Neural cell (in vitro differentiated cells): Measurements from ENCODE around the gene COL3A1. TPM values are rescaled to one million over a fixed set of nuclear protein-coding genes. Genes with fewer than 3 reads are reported as not detected.

ENCODE experiments used
- H2AFZ ChIP-seq: fragments of 200-600, 300-800 bp; sonication (generic), shearing (Covaris generic); 2 replicates; pipeline ENCODE4 v1.6.0; 2014; ENCODE audit warnings: low read depth, mild to moderate bottlenecking, antibody characterized with exemption, low read length, moderate library complexity
- H3F3A ChIP-seq: fragments of 200-600 bp; shearing (Covaris generic); 2 replicates; pipeline ENCODE4 v1.6.1; 2016; ENCODE audit warnings: mild to moderate bottlenecking, moderate library complexity, mixed read lengths, antibody characterized with exemption, low read length; ENCODE audit not compliant: insufficient read depth, poor library complexity, severe bottlenecking
- H3K27ac ChIP-seq: fragments of 200-600, 300-800 bp; sonication (generic), shearing (Covaris generic); 2 replicates; pipeline ENCODE4 v1.5.1; 2014; ENCODE audit warnings: mild to moderate bottlenecking, low read length, moderate library complexity
- H3K27me3 ChIP-seq: fragments of 300-800, 200-600 bp; sonication (generic), shearing (Covaris generic); 2 replicates; pipeline ENCODE4 v1.6.0; 2014; ENCODE audit warnings: mild to moderate bottlenecking, low read depth, low read length, moderate library complexity; ENCODE audit not compliant: insufficient read depth
- H3K36me3 ChIP-seq: fragments of 300-800, 200-600 bp; sonication (generic), shearing (Covaris generic); 2 replicates; pipeline ENCODE4 v1.5.1; 2014; ENCODE audit warnings: mild to moderate bottlenecking, antibody characterized with exemption, low read length, moderate library complexity; ENCODE audit not compliant: insufficient read depth
- H3K4me2 ChIP-seq: fragments of 300-800, 200-600 bp; sonication (generic), shearing (Covaris generic); 2 replicates; pipeline ENCODE4 v1.6.0; 2014; ENCODE audit warnings: mild to moderate bottlenecking, low read length
- H3K4me3 ChIP-seq: fragments of 300-800, 200-600 bp; sonication (generic), shearing (Covaris generic); 2 replicates; pipeline ENCODE4 v1.5.1; 2014; ENCODE audit warnings: mild to moderate bottlenecking, low read length, moderate library complexity
- H3K79me2 ChIP-seq: fragments of 200-600 bp; shearing (Covaris generic); replicated peaks from 2 replicates; pipeline ENCODE4 v1.6.0; 2014; ENCODE audit warnings: mild to moderate bottlenecking, low read length, moderate library complexity; ENCODE audit not compliant: insufficient read depth
- H3K9ac ChIP-seq: fragments of 300-800, 200-600 bp; sonication (generic), shearing (Covaris generic); 2 replicates; pipeline ENCODE4 v1.6.1; 2016; ENCODE audit warnings: mild to moderate bottlenecking, low read length, mixed read lengths
- H3K9me2 ChIP-seq: fragments of 200-600 bp; shearing (Covaris generic); 2 replicates; pipeline ENCODE4 v1.6.1; 2016; ENCODE audit warnings: mild to moderate bottlenecking, low read length, mixed read lengths; ENCODE audit not compliant: insufficient read depth
- H3K9me3 ChIP-seq: fragments of 200-600, 300-800 bp; sonication (generic), shearing (Covaris generic); 2 replicates; pipeline ENCODE4 v1.6.1; 2016; ENCODE audit warnings: mild to moderate bottlenecking, mixed run types, low read length, moderate library complexity, mixed read lengths
- H4K20me1 ChIP-seq: fragments of 200-600 bp; shearing (Covaris generic); 2 replicates; pipeline ENCODE4 v1.6.1; 2016; ENCODE audit warnings: mild to moderate bottlenecking, mixed run types; ENCODE audit not compliant: insufficient read depth
- EP300 ChIP-seq: fragments of 450-650 bp; conservative IDR thresholded peaks from 2 replicates; pipeline ENCODE4 v1.6.1; 2014; ENCODE audit warnings: antibody characterized with exemption, mild to moderate bottlenecking, moderate library complexity; ENCODE audit not compliant: poor library complexity, severe bottlenecking
- EZH2 ChIP-seq: fragments of 200-600, 300-800 bp; shearing (Covaris generic), sonication (generic); IDR thresholded peaks from 2 replicates; pipeline ENCODE4 v1.6.1; 2014; ENCODE audit warnings: antibody characterized with exemption, low read length, borderline replicate concordance, mild to moderate bottlenecking; ENCODE audit not compliant: insufficient read depth, poor library complexity, severe bottlenecking
- MXI1 ChIP-seq: fragments of 450-650 bp; conservative IDR thresholded peaks from 2 replicates; pipeline ENCODE4 v1.6.1; 2014; ENCODE audit warnings: antibody characterized with exemption, mild to moderate bottlenecking; ENCODE audit not compliant: poor library complexity, severe bottlenecking
- POLR2AphosphoS5 ChIP-seq: IDR thresholded peaks from 2 replicates; pipeline ENCODE4 v1.6.1; 2012
- RAD21 ChIP-seq: fragments of 450-650 bp; conservative IDR thresholded peaks from 2 replicates; pipeline ENCODE4 v1.6.1; 2014; ENCODE audit warnings: antibody characterized with exemption, mild to moderate bottlenecking, moderate library complexity
- SMC3 ChIP-seq: fragments of 450-650 bp; conservative IDR thresholded peaks from 2 replicates; pipeline ENCODE4 v1.6.1; 2014; ENCODE audit warnings: antibody characterized with exemption, mild to moderate bottlenecking, moderate library complexity; ENCODE audit not compliant: poor library complexity
- TAF1 ChIP-seq: IDR thresholded peaks from 2 replicates; pipeline ENCODE4 v1.6.1; 2012; ENCODE audit warnings: low read depth
- polyA plus RNA-seq: library from polyadenylated mRNA; depleted of rRNA; stranded (reverse); fragments of >200 nt; gene quantifications from 2 replicates; pipeline ENCODE4 v1.2.3, GENCODE V29; 2014
- TF ChIP-seq, protein P1 (sequence below): fragments of 450-650 bp; IDR thresholded peaks from 2 replicates; pipeline ENCODE4 v1.5.1; 2014; ENCODE audit warnings: antibody characterized with exemption, mild to moderate bottlenecking, moderate library complexity; ENCODE audit not compliant: poor library complexity, severe bottlenecking
- TF ChIP-seq, protein P2 (sequence below): IDR thresholded peaks from 2 replicates; pipeline ENCODE4 v1.6.1; 2012; ENCODE audit warnings: borderline replicate concordance

The COL3A1 gene
- polyA plus RNA-seq, 1 donor from 2014 or later, result 1.3 TPM

DNA sequence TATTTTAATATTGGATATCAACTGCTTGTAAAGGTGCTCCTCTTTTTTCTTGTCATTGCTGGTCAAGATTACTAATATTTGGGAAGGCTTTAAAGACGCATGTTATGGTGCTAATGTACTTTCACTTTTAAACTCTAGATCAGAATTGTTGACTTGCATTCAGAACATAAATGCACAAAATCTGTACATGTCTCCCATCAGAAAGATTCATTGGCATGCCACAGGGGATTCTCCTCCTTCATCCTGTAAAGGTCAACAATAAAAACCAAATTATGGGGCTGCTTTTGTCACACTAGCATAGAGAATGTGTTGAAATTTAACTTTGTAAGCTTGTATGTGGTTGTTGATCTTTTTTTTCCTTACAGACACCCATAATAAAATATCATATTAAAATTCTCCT is 38.2 kb downstream of the COL3A1 start:
- Histone ChIP-seq H3K36me3 (no peaks in the 10 kb centered on the region), H3K79me2 (no peaks in the 10 kb centered on the region), H3F3A (no peaks in the 10 kb centered on the region), H2AFZ (no peak overlapping the region), H3K4me3 (no peak overlapping the region), H3K9me2 (no peaks in the 10 kb centered on the region), H3K27ac (no peak overlapping the region), H4K20me1 (no peaks in the 10 kb centered on the region), H3K9me3 (no peaks in the 10 kb centered on the region), H3K4me2 (no peak overlapping the region), H3K27me3 (no peaks in the 10 kb centered on the region), H3K9ac (no peak overlapping the region)
- TF ChIP-seq TAF1, result no peak
- TF ChIP-seq, protein P1, sequence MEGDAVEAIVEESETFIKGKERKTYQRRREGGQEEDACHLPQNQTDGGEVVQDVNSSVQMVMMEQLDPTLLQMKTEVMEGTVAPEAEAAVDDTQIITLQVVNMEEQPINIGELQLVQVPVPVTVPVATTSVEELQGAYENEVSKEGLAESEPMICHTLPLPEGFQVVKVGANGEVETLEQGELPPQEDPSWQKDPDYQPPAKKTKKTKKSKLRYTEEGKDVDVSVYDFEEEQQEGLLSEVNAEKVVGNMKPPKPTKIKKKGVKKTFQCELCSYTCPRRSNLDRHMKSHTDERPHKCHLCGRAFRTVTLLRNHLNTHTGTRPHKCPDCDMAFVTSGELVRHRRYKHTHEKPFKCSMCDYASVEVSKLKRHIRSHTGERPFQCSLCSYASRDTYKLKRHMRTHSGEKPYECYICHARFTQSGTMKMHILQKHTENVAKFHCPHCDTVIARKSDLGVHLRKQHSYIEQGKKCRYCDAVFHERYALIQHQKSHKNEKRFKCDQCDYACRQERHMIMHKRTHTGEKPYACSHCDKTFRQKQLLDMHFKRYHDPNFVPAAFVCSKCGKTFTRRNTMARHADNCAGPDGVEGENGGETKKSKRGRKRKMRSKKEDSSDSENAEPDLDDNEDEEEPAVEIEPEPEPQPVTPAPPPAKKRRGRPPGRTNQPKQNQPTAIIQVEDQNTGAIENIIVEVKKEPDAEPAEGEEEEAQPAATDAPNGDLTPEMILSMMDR, result no peak
- TF ChIP-seq, protein P2, sequence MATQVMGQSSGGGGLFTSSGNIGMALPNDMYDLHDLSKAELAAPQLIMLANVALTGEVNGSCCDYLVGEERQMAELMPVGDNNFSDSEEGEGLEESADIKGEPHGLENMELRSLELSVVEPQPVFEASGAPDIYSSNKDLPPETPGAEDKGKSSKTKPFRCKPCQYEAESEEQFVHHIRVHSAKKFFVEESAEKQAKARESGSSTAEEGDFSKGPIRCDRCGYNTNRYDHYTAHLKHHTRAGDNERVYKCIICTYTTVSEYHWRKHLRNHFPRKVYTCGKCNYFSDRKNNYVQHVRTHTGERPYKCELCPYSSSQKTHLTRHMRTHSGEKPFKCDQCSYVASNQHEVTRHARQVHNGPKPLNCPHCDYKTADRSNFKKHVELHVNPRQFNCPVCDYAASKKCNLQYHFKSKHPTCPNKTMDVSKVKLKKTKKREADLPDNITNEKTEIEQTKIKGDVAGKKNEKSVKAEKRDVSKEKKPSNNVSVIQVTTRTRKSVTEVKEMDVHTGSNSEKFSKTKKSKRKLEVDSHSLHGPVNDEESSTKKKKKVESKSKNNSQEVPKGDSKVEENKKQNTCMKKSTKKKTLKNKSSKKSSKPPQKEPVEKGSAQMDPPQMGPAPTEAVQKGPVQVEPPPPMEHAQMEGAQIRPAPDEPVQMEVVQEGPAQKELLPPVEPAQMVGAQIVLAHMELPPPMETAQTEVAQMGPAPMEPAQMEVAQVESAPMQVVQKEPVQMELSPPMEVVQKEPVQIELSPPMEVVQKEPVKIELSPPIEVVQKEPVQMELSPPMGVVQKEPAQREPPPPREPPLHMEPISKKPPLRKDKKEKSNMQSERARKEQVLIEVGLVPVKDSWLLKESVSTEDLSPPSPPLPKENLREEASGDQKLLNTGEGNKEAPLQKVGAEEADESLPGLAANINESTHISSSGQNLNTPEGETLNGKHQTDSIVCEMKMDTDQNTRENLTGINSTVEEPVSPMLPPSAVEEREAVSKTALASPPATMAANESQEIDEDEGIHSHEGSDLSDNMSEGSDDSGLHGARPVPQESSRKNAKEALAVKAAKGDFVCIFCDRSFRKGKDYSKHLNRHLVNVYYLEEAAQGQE, result no peak
- TF ChIP-seq POLR2AphosphoS5, result no peak
- no peak for TF ChIP-seq EZH2
- no peak for TF ChIP-seq SMC3
- no peak for TF ChIP-seq MXI1
- TF ChIP-seq RAD21, result no peak
- TF ChIP-seq EP300, result no peak

DNA sequence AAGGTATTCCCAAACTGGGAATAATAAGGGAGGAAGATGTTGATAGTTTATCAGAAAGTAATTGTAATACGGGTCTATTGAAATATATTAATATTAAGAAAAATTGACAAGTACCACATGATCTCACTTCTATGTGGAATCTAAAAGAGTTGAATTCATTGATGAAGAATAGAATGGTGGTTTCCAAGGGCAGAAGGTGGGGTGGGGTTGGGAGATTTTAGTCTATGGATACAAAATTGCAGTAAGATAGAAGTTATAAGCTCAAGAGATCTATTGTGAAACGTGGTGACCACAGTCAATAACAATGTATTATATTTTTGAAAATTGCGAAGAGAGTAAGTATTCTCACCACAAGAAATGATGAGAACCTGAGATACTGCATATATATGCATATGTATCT is 38.9 kb downstream of the COL3A1 start:
- Histone ChIP-seq H3K27ac (no peak overlapping the region), H3F3A (no peaks in the 10 kb centered on the region), H4K20me1 (no peaks in the 10 kb centered on the region), H3K4me3 (no peak overlapping the region), H3K79me2 (no peaks in the 10 kb centered on the region), H2AFZ (no peak overlapping the region), H3K36me3 (no peaks in the 10 kb centered on the region), H3K4me2 (no peak overlapping the region), H3K27me3 (no peaks in the 10 kb centered on the region), H3K9me3 (no peaks in the 10 kb centered on the region), H3K9ac (no peak overlapping the region), H3K9me2 (no peaks in the 10 kb centered on the region)
- TF ChIP-seq EZH2, result no peak
- TF ChIP-seq RAD21, result no peak
- TF ChIP-seq, protein P2, result no peak
- TF ChIP-seq SMC3, result no peak
- no peak for TF ChIP-seq POLR2AphosphoS5
- no peak for TF ChIP-seq EP300
- TF ChIP-seq TAF1, result no peak
- TF ChIP-seq MXI1, result no peak
- TF ChIP-seq, protein P1, result no peak
